ENCODE results near the gene ADORA3.

DNA sequence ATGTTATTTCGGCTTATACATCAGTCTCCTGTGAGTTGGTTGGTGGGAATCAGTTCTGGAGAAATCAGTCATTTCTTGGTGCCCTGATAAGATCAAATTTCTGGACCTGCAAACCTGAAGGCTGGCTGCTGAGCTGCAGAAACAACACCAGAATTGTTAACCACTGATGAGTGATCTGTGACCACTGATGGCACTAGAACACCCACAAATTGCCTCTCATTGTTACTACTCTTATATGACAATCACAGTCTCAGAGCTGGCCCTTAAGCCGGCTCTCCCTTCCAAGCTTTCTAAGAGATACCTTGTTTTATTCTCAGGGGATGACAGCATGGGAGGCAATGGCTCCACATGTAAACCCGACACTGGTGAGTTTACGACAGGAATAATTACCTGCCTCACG, 27.7 kb downstream of the ADORA3 start:
- TF ChIP-seq, protein P1, sequence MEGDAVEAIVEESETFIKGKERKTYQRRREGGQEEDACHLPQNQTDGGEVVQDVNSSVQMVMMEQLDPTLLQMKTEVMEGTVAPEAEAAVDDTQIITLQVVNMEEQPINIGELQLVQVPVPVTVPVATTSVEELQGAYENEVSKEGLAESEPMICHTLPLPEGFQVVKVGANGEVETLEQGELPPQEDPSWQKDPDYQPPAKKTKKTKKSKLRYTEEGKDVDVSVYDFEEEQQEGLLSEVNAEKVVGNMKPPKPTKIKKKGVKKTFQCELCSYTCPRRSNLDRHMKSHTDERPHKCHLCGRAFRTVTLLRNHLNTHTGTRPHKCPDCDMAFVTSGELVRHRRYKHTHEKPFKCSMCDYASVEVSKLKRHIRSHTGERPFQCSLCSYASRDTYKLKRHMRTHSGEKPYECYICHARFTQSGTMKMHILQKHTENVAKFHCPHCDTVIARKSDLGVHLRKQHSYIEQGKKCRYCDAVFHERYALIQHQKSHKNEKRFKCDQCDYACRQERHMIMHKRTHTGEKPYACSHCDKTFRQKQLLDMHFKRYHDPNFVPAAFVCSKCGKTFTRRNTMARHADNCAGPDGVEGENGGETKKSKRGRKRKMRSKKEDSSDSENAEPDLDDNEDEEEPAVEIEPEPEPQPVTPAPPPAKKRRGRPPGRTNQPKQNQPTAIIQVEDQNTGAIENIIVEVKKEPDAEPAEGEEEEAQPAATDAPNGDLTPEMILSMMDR (IDR thresholded peaks at IDR 0.05), result no peak
- TF ChIP-seq EZH2phosphoT487 (IDR thresholded peaks at IDR 0.05), result no peak
